ENCODE data around the gene GDF7.

GRCh38 chr2:20633001-20633400 is 33.9 kb upstream of the GDF7 start:
- TF ChIP-seq POLR2A (IDR thresholded peaks at IDR 0.05) (no peak), CTCF (IDR thresholded peaks at IDR 0.05 in 8 of 11, conservative IDR thresholded peaks at IDR 0.05 in 3 of 11) (no peak), POLR2AphosphoS5 (IDR thresholded peaks at IDR 0.05) (no peak)
